ENCODE data around the gene CCL27. TPM values are rescaled to one million over a fixed set of nuclear protein-coding genes. Genes with fewer than 3 reads are reported as not detected.

CCL27 gene
- total and polyA plus RNA-seq, 10 of the 15 experiments (the other 5 are each of a cell fraction or from before 2014, with no cell fraction given), result 0.45 TPM; not detected in 9

DNA sequence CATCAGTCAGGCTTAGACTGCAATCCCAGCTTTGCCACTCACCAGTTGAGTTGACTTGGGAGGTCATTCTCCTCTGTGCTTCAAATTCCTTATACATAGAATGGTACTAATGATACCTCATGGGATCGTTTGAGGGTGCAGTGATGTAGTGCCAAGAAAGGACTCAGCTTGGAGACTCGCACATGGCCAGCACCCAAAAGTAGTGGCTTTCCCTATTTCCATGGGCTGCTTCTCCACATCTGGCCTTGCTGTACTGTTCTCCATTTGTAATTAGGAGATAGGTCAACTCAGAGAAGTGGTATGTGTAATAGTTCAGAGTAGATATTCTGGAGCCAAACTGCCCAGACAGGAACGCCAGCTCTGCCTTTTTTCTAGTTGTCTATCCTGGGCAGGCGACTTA, 23.1 kb upstream of the CCL27 start:
- DNase-seq (ENCODE audit: low read depth, low spot score), result no peak
- 24% methylated on average over 4 of the region's 4 CpGs for WGBS (ENCODE audit: insufficient coverage, insufficient replicate concordance, low lambda C conversion rate, missing lambda C conversion rate)
- Histone ChIP-seq H3K4me2 (ENCODE audit: control insufficient read depth, insufficient read depth) (no peak overlapping the region), H3K27me3 (replicated peaks in 1 of 2; ENCODE audit: control insufficient read depth in 2 of 2, insufficient read depth in 2 of 2, low read length in 1 of 2) (no peaks in the 10 kb centered on the region; a peak in 2 of 4 replicates), H3K9me3 (replicated peaks; ENCODE audit: control insufficient read depth, insufficient read depth, low read length) (no peaks in the 10 kb centered on the region), H3K27ac (ENCODE audit: control insufficient read depth, insufficient read depth) (no peak overlapping the region), H3K4me1 (ENCODE audit: control insufficient read depth, insufficient read depth, low read length) (peaks cover 12% of the 10 kb centered on the region), H3K36me3 (ENCODE audit: control insufficient read depth in 2 of 2, insufficient read depth in 2 of 2, low read length in 1 of 2) (no peaks in the 10 kb centered on the region), H3K4me3 (no peak overlapping the region), H3K79me2 (ENCODE audit: control insufficient read depth, insufficient read depth, low read length) (no peaks in the 10 kb centered on the region), H3K9ac (ENCODE audit: control insufficient read depth, insufficient read depth, low read length) (no peak overlapping the region), H4K20me1 (ENCODE audit: control insufficient read depth, insufficient read depth) (no peaks in the 10 kb centered on the region), H2AFZ (ENCODE audit: control insufficient read depth, low read depth, low read length) (no peak overlapping the region)
- SMC1A ChIA-PET (ENCODE audit: uncharacterized antibody, unreplicated experiment), result interaction anchor here (1.0 to 1.1 kb wide), 2 partner anchors 9 to 210 kb away, joined by 3 read pairs; no protein-coding TSS in a partner anchor
- no peak for FAIRE-seq
- POLR2A ChIA-PET, result no interaction called here
- ATAC-seq, result no peak
- intact Hi-C loops (cut with micrococcal nuclease; ENCODE audit: unreplicated experiment) (no loop called here), in situ Hi-C loops (cut with MboI) (no loop called here)
- CTCF ChIA-PET, result interaction anchor here (0.8 to 0.9 kb wide), 2 partner anchors 17 to 282 kb away, joined by 4 read pairs; no protein-coding TSS in a partner anchor
- RAD21 ChIA-PET (ENCODE audit: unreplicated experiment), result interaction anchor here (0.7 kb wide), 1 partner anchor 17 kb away, joined by 4 read pairs; no protein-coding TSS in a partner anchor
- no TSS peak for BruUV-seq (replicated peaks)
- TF ChIP-seq SMC3 (IDR thresholded peaks at IDR 0.05; ENCODE audit: borderline replicate concordance, low read length) (no peak), CEBPB (IDR thresholded peaks at IDR 0.05; ENCODE audit: borderline replicate concordance in 1 of 2, low read depth in 2 of 2, low read length in 2 of 2) (no peak), YY1 (IDR thresholded peaks at IDR 0.05; ENCODE audit: low read depth, low read length) (no peak), SMAD1 (IDR thresholded peaks at IDR 0.05; ENCODE audit: low read depth, partially characterized antibody) (no peak), RCOR1 (conservative IDR thresholded peaks at IDR 0.05; ENCODE audit: low read depth, low read length) (no peak), FOXM1 (IDR thresholded peaks at IDR 0.05; ENCODE audit: low read depth, low read length) (no peak), BACH1 (IDR thresholded peaks at IDR 0.05; ENCODE audit: borderline replicate concordance) (no peak), RAD51 (IDR thresholded peaks at IDR 0.05) (no peak)

GRCh38 chr9:34684816-34685215, 22.4 kb upstream of the CCL27 start:
- DNase-seq (ENCODE audit: low read depth, low spot score) (no peak), FAIRE-seq (no peak), ATAC-seq (no peak)
- WGBS (ENCODE audit: insufficient coverage, insufficient replicate concordance, low lambda C conversion rate, missing lambda C conversion rate), result 35% methylated on average over 4 of the region's 4 CpGs
- ChIA-PET POLR2A (no interaction called here), CTCF (interaction anchor here (1.5 kb wide), 1 partner anchor 18 kb away, joined by 3 read pairs; no protein-coding TSS in a partner anchor), RAD21 (ENCODE audit: unreplicated experiment) (no interaction called here), SMC1A (ENCODE audit: uncharacterized antibody, unreplicated experiment) (no interaction called here)
- no peaks in the 10 kb centered on the region for H3K9me3 ChIP-seq (replicated peaks; ENCODE audit: control insufficient read depth, insufficient read depth, low read length)
- peaks cover 12% of the 10 kb centered on the region for H3K4me1 ChIP-seq (ENCODE audit: control insufficient read depth, insufficient read depth, low read length)
- no peaks in the 10 kb centered on the region for H3K36me3 ChIP-seq (ENCODE audit: control insufficient read depth in 2 of 2, insufficient read depth in 2 of 2, low read length in 1 of 2)
- BruUV-seq (replicated peaks), result no TSS peak
- H3K9ac ChIP-seq (ENCODE audit: control insufficient read depth, insufficient read depth, low read length), result no peak overlapping the region
- no peaks in the 10 kb centered on the region; a peak in 2 of 4 replicates for H3K27me3 ChIP-seq (replicated peaks in 1 of 2; ENCODE audit: control insufficient read depth in 2 of 2, insufficient read depth in 2 of 2, low read length in 1 of 2)
- no peak for TF ChIP-seq LARP7 (IDR thresholded peaks at IDR 0.05)
- TF ChIP-seq BCLAF1 (IDR thresholded peaks at IDR 0.05), result no peak
- no peaks in the 10 kb centered on the region for H4K20me1 ChIP-seq (ENCODE audit: control insufficient read depth, insufficient read depth)
- in situ Hi-C loops (cut with MboI) (no loop called here), intact Hi-C loops (cut with micrococcal nuclease; ENCODE audit: unreplicated experiment) (no loop called here)
- no peak overlapping the region for H3K27ac ChIP-seq (ENCODE audit: control insufficient read depth, insufficient read depth)
- H3K79me2 ChIP-seq (ENCODE audit: control insufficient read depth, insufficient read depth, low read length), result no peaks in the 10 kb centered on the region
- no peak overlapping the region for H2AFZ ChIP-seq (ENCODE audit: control insufficient read depth, low read depth, low read length)
- H3K4me2 ChIP-seq (ENCODE audit: control insufficient read depth, insufficient read depth), result no peak overlapping the region
- H3K4me3 ChIP-seq, result no peak overlapping the region
